Progenitor cell of endocrine pancreas (in vitro differentiated cells): Measurements from ENCODE around the gene GBGT1. TPM values are rescaled to one million over a fixed set of nuclear protein-coding genes. Genes with fewer than 3 reads are reported as not detected.

Source experiments
- DNase-seq: peaks from one replicate; pipeline ENCODE4 v3.0.0; 2021; ENCODE audit warnings: low spot score; ENCODE audit not compliant: unreplicated experiment
- H3K27ac Mint-ChIP-seq: 2 replicates; pipeline ENCODE4 v1.8.0; 2021; ENCODE audit warnings: mild to moderate bottlenecking, moderate library complexity, mixed read lengths
- H3K27me3 Mint-ChIP-seq: 2 replicates; pipeline ENCODE4 v1.8.0; 2021; ENCODE audit warnings: mixed read lengths
- H3K36me3 Mint-ChIP-seq: 2 replicates; pipeline ENCODE4 v1.8.0; 2022; ENCODE audit warnings: mixed read lengths; ENCODE audit not compliant: insufficient read depth
- H3K4me1 Mint-ChIP-seq: 2 replicates; pipeline ENCODE4 v1.8.0; 2021; ENCODE audit warnings: low read depth, mixed read lengths
- H3K4me3 Mint-ChIP-seq: 2 replicates; pipeline ENCODE4 v1.8.0; 2021; ENCODE audit warnings: low read depth, mild to moderate bottlenecking, moderate library complexity, mixed read lengths
- H3K9me3 Mint-ChIP-seq: 2 replicates; pipeline ENCODE4 v1.8.0; 2021; ENCODE audit warnings: low read depth, mixed read lengths
- CTCF ChIP-seq: fragments of 200-600 bp; sonication (generic); IDR thresholded peaks from one replicate; pipeline ENCODE4 v1.5.0; 2021; ENCODE audit warnings: antibody characterized with exemption, mild to moderate bottlenecking; ENCODE audit not compliant: unreplicated experiment
- total RNA-seq: library from RNA; stranded (reverse); gene quantifications from 2 replicates; pipeline ENCODE4 v1.2.1, GENCODE V29; 2021

Gene GBGT1
- total RNA-seq, 1 donor from 2014 or later: 5.2 TPM

- TF ChIP-seq CTCF: no peak
- H3K27ac Mint-ChIP-seq: no peak overlapping the region
- H3K4me3 Mint-ChIP-seq: no peak overlapping the region
- peaks cover 45% of the 10 kb centered on the region for H3K27me3 Mint-ChIP-seq
- DNase-seq: no peak
- no peaks in the 10 kb centered on the region for H3K4me1 Mint-ChIP-seq
- H3K9me3 Mint-ChIP-seq: no peaks in the 10 kb centered on the region
- H3K36me3 Mint-ChIP-seq: no peaks in the 10 kb centered on the region
Measured at GRCh38 chr9:133186736-133187135, 23.0 kb upstream of the GBGT1 start.

GRCh38 chr9:133184971-133185370 is 21.3 kb upstream of the GBGT1 start:
- Mint-ChIP-seq H3K27me3 (peaks cover 45% of the 10 kb centered on the region), H3K27ac (no peak overlapping the region), H3K36me3 (no peaks in the 10 kb centered on the region), H3K4me1 (no peaks in the 10 kb centered on the region), H3K4me3 (no peak overlapping the region), H3K9me3 (no peaks in the 10 kb centered on the region)
- no peak for DNase-seq
- peak; percentile 61 for TF ChIP-seq CTCF

GRCh38 chr9:133182151-133182550 is 18.4 kb upstream of the GBGT1 start:
- no peak for DNase-seq
- H3K4me3 Mint-ChIP-seq: no peak overlapping the region
- no peaks in the 10 kb centered on the region for H3K36me3 Mint-ChIP-seq
- H3K9me3 Mint-ChIP-seq: no peaks in the 10 kb centered on the region
- TF ChIP-seq CTCF: no peak
- no peak overlapping the region for H3K27ac Mint-ChIP-seq
- peaks cover 34% of the 10 kb centered on the region for H3K27me3 Mint-ChIP-seq
- H3K4me1 Mint-ChIP-seq: no peaks in the 10 kb centered on the region

- no peaks in the 10 kb centered on the region for H3K9me3 Mint-ChIP-seq
- no peak for DNase-seq
- H3K4me1 Mint-ChIP-seq: no peaks in the 10 kb centered on the region
- H3K27ac Mint-ChIP-seq: no peak overlapping the region
- H3K27me3 Mint-ChIP-seq: peaks cover 31% of the 10 kb centered on the region
- H3K4me3 Mint-ChIP-seq: no peak overlapping the region
- H3K36me3 Mint-ChIP-seq: no peaks in the 10 kb centered on the region
- no peak for TF ChIP-seq CTCF
Measured at GRCh38 chr9:133181561-133181960, 17.8 kb upstream of the GBGT1 start.

GRCh38 chr9:133180953-133181352 is 17.2 kb upstream of the GBGT1 start:
- H3K27ac Mint-ChIP-seq: no peak overlapping the region
- peaks cover 31% of the 10 kb centered on the region for H3K27me3 Mint-ChIP-seq
- no peaks in the 10 kb centered on the region for H3K9me3 Mint-ChIP-seq

More at GRCh38 chr9:133180953-133181352, 17.2 kb upstream of the GBGT1 start:
- H3K4me3 Mint-ChIP-seq: no peak overlapping the region
- no peak for DNase-seq
- no peaks in the 10 kb centered on the region for H3K36me3 Mint-ChIP-seq
- TF ChIP-seq CTCF: no peak
- no peaks in the 10 kb centered on the region for H3K4me1 Mint-ChIP-seq
